Epidermal melanocyte (primary cell): ENCODE results near the gene PSMD13.

Source experiments
- DNase-seq: peaks from one replicate; pipeline ENCODE4 v3.0.0; 2011; ENCODE audit warnings: low spot score; ENCODE audit not compliant: insufficient read length

PSMD13 gene

GRCh38 chr11:249062-249461 is 12.3 kb downstream of the PSMD13 start:
- DNase-seq, result no peak

GRCh38 chr11:250274-250673 is 13.5 kb downstream of the PSMD13 start:
- no peak for DNase-seq

- no peak for DNase-seq
Measured at GRCh38 chr11:250740-251299, 14.0 kb downstream of the PSMD13 start.

- DNase-seq, result no peak
Measured at GRCh38 chr11:251550-251949, 14.8 kb downstream of the PSMD13 start.

GRCh38 chr11:252666-253065 is 15.9 kb downstream of the PSMD13 start:
- DNase-seq, result no peak

- DNase-seq, result no peak
Measured at GRCh38 chr11:253160-253885, 16.5 kb downstream of the PSMD13 start.

- DNase-seq, result no peak
Measured at GRCh38 chr11:253886-254270, 17.1 kb downstream of the PSMD13 start.

GRCh38 chr11:255176-255575 is 18.4 kb downstream of the PSMD13 start:
- DNase-seq, result no peak

GRCh38 chr11:255816-256215 is 19.0 kb downstream of the PSMD13 start:
- DNase-seq, result no peak

- no peak for DNase-seq
Measured at GRCh38 chr11:256952-257737, 20.4 kb downstream of the PSMD13 start.

GRCh38 chr11:257766-258493 is 21.2 kb downstream of the PSMD13 start:
- no peak for DNase-seq

GRCh38 chr11:259413-259812 is 22.6 kb downstream of the PSMD13 start:
- no peak for DNase-seq

GRCh38 chr11:261624-262023 is 24.8 kb downstream of the PSMD13 start:
- DNase-seq, result no peak

GRCh38 chr11:266676-267439 is 30.1 kb downstream of the PSMD13 start:
- no peak for DNase-seq

GRCh38 chr11:267491-267994 is 30.8 kb downstream of the PSMD13 start:
- no peak for DNase-seq

- DNase-seq, result peak; percentile 68
Measured at GRCh38 chr11:268716-269145, 32.0 kb downstream of the PSMD13 start.

- no peak for DNase-seq
Measured at GRCh38 chr11:269146-269890, 32.5 kb downstream of the PSMD13 start.

- no peak for DNase-seq
Measured at GRCh38 chr11:270451-271318, 33.9 kb downstream of the PSMD13 start.

GRCh38 chr11:271319-271715 is 34.5 kb downstream of the PSMD13 start:
- no peak for DNase-seq
